ENCODE results near the gene C1QTNF6.
A peak's percentile ranks its signal among the peaks of the same experiment; 100 is the strongest.

Gene C1QTNF6

DNA sequence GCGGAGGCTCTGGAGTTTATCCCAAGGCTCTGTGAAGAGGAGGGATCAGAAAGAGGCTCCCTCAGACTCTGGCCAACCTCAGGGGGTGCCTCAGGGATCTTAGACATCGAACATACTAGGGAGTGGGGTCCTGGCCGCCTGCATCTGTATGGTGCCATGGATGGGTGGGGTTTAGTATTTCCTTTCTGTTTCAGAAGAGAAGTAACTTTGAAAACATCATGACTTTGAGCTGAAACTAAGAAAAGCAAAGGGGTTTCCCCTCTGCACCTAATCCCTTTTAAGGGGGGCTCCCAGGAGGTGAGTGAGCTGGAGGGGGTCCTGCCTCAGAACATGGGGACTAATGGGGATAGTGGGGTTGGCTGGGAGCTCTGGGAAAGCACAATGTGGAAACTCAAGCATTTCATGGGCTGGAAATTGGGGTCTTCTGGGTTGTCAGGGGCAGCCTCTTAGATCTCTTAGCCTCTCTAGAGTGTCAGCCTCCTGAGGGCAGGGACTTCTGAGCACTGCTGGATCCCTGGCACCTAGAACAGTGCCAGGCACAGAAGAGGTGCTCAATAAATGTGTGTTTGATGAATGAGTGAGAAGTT lies 36.0 kb upstream of the C1QTNF6 start:
- no peak for DNase-seq

GRCh38 chr22:37222440-37222971 lies 34.5 kb upstream of the C1QTNF6 start:
- DNase-seq, result no peak

- DNase-seq, result no peak
Measured at GRCh38 chr22:37221424-37222333, 33.6 kb upstream of the C1QTNF6 start.

DNA sequence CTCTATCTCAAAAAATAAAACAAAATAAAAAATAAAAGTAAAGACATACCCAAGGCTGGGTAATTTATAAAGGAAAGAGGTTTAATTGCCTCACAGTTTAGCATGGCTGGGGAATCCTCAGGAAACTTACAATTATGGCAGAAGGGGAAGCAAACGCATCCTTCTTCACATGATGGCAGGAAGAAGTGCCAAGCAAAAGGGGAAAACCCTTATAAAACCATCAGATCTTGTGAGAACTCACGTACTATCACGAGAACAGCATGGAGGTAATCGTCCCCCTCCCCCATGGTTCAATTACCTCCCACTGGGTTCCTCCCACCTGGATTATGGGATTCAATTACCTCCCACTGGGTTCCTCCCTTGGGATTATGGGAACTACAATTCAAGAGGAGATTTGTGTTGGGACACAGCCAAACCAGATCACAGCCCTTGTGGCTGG lies 32.5 kb upstream of the C1QTNF6 start:
- DNase-seq, result peak; percentile 29 to 70

- no peak for DNase-seq
Measured at GRCh38 chr22:37219533-37219932, 31.5 kb upstream of the C1QTNF6 start.

DNA sequence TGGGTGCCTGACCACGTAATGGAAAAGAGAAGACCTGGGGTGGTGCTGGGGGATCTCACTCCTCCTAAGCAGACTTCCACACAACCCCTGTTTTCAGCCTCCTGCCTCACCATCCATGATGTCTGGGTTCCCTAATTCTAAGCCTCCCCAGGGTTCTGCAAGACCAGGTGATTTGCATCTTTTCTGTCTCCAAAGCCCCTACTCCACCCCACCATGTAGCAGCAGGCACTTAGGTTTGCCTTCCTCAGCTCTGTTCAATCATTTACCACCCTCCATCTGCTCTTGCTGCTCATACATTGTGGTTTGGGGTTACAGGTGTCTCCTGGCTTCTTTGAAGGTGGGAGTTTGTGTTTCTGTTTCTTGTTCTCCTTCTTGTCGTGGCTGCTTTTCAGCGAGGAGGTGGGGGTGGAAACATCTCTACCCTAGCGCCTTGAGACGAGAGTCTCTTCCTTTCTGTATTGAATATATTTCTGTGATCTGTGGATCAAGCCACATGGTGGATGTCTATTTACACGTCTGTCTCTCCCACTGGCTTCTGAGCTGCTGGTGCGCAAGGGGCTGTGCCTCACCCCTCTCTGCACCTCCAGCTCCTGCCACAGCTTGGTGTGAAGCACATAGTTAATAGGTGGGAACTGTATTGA lies 30.8 kb upstream of the C1QTNF6 start:
- DNase-seq, result no peak

DNA sequence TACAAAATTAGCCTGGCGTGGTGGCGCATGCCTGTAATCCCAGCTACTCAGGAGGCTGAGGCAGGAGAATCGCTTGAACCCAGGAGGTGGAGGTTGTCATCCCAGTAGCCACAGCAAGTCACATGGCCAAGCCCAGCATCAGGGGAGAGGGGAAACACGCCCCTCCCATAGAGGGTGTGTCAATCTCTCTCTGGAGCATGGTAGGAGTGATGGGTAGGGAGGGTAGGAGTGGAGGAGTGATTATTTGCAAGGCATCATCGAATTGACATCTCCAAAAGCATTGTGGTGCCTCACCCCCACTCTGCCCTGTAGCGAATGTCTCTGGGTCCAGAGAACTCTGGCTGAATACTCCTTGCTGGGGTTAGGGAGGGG lies 30.3 kb upstream of the C1QTNF6 start:
- DNase-seq, result no peak

DNA sequence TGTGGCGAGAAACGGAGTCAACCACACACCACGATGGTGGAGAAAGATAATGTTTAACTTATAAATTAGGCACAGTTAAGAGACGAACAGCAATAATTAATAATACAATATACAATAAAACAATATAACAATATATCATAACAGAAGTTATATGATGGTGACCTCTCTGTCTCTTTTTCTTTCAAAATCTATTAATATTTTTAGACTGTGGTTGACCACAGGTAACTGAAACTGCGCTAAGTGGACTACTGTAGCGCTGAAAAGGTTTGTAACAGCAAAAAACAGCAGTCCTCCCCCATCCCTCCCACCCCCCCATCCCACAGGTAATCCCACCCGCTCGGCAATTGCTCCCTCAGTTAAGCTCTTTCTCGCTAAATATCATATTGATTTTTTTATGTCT lies 27.8 kb upstream of the C1QTNF6 start:
- DNase-seq, result no peak

DNA sequence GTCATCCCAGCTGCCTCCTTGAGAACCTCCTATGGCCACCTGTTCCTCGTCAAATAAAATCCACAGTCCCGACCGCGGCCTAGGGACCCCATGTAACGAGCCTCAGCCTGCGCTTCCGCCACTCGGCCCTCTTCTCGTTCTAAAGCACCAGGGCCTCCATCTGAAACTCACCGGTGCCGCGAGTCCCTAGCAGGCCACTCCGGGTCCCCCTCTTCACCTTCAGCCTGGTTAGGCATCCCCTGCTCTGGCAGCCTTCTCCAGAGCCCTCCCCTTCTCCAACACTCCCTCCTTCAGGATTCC lies 26.6 kb upstream of the C1QTNF6 start:
- peak in 1 of 2 experiments; percentile 58 for DNase-seq

DNA sequence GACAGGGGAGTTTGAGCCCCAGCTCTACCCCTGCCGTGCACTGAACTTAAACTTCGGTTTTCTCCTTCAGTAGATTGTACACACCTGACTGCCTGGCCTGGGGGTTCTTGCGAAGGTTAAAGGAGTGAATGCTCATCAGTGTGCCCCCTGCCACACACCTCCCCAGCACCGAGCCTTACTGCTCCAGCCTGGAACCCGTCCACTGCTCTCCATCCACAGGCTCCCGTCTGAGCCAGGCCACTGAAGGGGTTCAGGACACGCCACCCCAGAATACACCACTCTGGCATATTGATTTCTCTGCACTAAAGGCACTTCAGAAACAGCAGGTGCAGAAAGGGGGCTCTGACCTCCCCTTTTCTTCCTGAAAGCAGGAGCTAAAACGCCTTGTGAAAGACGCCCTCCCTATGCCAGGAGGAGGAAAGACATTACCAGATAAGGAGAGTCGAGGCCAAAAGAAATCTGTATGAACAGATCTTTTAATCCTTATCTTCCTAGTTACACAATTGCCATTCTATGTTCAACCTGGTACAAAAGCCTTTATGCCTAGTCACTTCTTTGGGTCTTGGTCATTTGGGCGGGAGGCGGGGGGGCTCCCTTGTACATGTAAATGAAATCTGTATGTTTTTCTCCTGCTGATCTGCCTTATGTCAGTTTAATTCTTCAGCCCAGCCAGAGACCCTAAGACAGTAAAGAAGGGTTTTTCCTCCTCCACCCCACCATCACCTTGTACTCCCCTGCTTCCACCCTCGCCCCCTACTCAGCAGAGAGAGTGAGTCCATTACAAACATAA lies 26.1 kb upstream of the C1QTNF6 start:
- peak in 1 of 2 experiments; percentile 39 for DNase-seq

DNA sequence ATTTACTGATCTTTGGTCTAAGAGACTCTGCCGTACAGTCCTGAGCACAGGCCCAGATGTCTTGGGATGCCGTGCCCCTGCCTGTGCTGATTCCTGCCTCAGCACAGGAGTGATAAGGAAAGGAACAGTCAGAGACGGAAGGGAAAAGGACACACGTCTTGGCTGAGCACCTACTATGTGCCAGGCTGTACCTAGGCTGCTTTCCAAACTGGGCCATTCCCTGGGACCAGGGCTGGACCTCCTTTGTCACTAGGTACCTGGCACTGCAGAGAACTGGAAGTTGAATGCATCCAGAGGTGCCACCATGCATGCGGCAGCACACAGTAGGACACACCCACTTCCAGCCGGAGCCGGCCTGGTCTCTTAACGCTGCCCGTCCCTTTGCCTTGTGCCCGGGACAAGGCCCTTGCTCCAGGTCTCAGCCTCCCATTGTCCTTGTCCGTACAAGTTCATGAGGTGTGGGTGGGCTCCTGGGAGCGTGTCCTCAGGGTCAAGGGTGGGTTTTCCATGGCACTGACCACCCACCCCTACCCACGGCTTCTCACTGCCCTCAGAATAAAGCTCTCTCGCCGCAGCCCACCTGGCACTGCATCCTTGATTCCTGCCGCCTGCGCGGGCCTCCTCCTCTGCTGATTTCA lies 25.3 kb upstream of the C1QTNF6 start:
- no peak for DNase-seq

DNA sequence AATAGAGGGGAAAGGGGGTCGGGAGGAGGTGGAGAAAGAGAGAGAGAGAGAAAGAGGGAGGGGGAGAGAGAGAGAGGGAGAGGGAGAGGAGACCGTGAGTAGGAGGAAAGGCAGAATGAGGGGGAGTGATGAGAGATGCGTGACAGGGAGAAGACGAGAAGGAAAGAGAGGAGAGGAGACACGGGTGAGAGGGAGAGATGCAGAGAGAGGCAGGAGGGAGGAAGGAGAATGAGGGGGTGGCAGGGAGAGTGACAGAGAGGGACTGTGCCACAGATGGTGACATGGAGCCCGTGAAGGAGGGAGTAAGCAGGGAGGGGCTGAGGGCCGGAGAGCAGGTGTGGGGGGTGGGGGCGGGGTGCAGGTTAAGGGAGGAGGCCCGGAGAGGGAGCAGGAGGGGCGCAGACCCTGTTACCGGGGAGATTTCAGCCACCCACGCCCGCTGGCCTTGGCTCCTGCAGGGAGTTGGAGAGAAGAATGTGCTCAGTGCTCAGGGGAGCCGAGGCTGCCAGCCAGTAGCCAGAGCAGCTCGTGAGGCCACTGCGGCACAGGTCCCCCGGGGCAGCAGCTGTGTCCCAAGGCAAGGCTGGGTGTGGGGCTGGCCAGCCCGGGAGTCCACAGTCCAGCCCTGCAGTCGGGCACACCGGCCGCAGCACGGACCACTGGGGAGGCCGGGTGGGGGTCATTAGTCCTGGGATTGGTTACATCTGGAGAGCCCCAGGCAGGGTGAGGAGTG lies 24.3 kb upstream of the C1QTNF6 start, which contains the start of gene SSTR3:
Gene SSTR3, minus strand, starts transcription at position 304 of the 733 bp plus-strand sequence. CDS start 4,674 bp downstream, outside the sequence.
- peak; percentile 52 to 70 for DNase-seq

- peak; percentile 26 to 43 for DNase-seq
Measured at GRCh38 chr22:37211866-37212173, 23.8 kb upstream of the C1QTNF6 start.

- peak in 1 of 2 experiments; percentile 20 for DNase-seq
Measured at GRCh38 chr22:37211075-37211865, 23.2 kb upstream of the C1QTNF6 start.

DNA sequence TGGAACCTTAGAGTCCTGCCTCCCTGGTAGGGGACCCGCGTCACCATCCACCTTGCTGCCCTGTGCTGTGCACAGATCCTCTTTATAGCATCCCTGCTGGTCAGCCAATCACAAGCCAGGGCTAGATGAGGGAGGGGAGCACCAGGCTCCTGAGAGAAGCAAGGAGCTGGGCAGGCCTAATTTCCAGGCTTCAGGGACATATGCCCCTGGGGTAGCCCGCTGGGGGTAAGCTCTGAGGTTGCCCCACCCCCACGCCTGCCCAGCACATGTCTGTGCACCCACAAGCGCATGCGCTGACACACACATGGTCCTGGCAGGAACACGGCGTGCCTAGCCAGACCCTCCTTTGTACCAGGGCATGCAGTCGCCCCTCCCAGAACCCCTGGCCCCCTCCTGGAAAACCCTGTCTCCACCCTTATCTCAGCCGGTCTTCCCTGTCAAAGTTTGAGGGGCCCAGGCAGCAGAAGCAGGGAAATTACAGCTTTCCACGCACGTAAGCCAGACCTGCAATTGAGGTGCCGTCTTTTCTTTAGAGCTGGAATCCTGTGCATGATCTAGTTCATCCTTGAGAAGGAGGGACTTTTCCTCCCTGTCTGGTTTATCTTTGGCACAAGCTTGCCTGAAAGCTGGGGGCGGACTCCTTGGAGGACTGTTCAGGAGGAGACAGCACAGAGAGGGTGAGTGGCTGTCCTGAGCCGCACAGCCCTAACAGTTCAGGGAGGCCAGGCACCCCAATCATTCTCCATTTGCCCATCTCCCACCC lies 22.2 kb upstream of the C1QTNF6 start:
- peak in 1 of 2 experiments; percentile 24 for DNase-seq

DNA sequence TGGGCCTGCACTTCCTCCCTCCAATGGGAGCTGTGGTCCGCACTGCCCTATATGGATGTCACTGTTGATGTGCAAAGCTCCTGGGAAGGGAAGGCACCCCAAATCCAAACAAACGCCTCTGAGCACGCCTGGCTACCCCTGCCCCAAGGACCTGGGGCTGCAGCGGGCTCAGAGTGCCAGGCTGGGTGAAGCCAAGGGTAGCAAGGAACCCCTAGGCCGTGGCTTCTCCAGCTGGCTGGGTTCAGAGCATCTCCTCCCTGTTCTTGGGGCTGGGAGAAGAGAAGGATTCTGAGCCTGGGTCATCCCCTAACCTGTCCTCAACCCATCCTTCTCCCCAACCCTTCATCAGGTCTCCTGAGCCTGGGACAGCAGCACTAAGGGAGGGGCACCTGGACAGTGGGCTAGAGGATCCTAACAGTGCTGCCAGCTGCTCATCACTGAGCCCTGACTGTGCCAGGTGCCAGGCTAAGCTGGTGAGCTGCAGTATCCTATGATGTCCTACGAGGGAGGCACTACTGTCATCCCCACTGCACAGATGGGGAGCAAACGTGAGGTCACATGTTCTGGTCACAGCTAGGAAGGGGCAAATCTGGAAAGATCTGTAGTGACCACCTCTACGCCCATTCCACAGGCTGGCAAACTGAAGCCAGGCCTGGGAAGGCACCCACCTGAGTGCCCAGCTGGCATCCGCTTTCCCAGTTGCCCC lies 21.2 kb upstream of the C1QTNF6 start:
- DNase-seq, result peak; percentile 16 to 66

DNA sequence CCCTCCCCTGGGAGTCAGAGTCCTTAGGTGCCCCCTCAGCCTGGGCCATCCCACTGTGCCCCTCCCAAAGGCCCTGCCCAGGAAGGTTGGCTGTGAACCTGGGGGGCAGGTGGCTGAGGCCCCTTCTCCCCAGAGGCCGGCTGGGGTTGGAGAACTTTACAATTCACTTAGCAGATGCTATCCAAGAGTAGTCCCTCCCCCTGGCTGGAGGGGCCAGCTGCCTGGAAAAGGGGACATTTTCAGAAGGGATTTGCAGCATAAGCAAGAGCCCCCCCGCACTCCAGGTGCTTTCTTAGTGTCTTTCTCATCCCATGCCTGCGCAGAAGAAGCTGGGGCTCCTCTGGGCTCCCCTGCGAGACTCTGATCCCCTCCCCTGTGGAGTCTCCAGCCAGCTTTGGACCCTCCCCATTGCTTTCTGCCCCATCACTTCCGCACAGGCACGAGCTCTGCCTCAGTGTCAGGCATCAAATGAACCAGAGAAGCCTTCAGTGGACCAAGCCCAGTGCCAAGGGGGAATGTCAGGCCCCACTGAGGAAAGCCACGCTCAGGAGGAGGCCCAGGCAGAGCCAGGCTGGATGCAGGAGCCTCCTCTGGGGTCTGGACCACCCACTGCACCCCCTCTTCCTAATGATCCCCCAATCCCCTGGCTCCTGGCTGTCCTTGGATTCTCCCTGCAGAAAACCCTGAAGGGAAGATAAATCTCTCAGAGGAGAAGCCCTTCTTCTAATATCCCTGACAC lies 20.5 kb upstream of the C1QTNF6 start:
- DNase-seq, result peak; percentile 15 to 83

- DNase-seq, result no peak
Measured at GRCh38 chr22:37207981-37208380, 19.9 kb upstream of the C1QTNF6 start.
